ENCODE measurements around the gene LTB4R2. TPM values are rescaled to one million over a fixed set of nuclear protein-coding genes. Genes with fewer than 3 reads are reported as not detected.

The LTB4R2 gene
- total RNA-seq, 2 experiments from 2014 or later, result 9.6 to 12.0 TPM

DNA sequence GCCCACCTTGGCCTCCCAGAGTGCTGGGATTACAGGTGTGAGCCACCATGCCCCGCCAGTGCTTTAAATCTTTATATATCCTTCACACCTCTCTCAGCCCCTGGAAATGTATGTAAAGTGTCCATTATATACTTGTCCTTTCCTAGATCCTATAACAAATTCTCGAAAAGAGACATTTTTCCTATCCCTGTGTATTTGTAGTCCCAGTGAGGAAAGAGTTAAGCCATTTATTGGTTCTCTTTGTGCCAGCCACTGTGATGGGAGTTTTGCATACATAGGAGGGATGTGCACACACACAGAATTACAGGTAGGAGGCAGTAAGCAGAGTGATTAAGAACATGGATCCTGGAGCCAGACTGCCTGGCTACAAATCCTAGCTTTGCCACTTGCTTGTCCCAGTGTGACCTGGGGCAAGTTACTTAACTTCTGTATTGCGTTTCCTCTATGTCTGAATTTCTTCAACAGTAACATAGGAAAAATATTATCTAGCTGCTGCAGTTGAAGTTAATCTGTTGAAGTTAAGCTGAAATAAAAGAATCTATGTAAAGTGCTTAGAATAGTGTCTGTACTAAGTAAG, 36.4 kb upstream of the LTB4R2 start:
- ChIA-PET POLR2A (interaction anchor here (0.6 to 2.1 kb wide), 8 partner anchors 16 to 157 kb away, joined by 3 to 14 read pairs (median 5); partner anchors contain the start of genes DHRS1, NOP9 and TINF2), CTCF (interaction anchor here (0.7 to 3.8 kb wide), 13 partner anchors 9 to 222 kb away, joined by 3 to 26 read pairs (median 5); partner anchors contain the start of genes CARMIL3, CIDEB and TINF2)
- Mint-ChIP-seq H3K36me3 (ENCODE audit: low read depth) (peaks cover 17% of the 10 kb centered on the region), H3K27ac (peak overlapping the region; percentile 89), H3K4me1 (ENCODE audit: low read depth) (peaks cover 58% of the 10 kb centered on the region), H3K4me3 (peak overlapping the region; percentile 36), H3K9me3 (peaks cover 3% of the 10 kb centered on the region), H3K27me3 (no peaks in the 10 kb centered on the region)
- TF ChIP-seq, protein P1, sequence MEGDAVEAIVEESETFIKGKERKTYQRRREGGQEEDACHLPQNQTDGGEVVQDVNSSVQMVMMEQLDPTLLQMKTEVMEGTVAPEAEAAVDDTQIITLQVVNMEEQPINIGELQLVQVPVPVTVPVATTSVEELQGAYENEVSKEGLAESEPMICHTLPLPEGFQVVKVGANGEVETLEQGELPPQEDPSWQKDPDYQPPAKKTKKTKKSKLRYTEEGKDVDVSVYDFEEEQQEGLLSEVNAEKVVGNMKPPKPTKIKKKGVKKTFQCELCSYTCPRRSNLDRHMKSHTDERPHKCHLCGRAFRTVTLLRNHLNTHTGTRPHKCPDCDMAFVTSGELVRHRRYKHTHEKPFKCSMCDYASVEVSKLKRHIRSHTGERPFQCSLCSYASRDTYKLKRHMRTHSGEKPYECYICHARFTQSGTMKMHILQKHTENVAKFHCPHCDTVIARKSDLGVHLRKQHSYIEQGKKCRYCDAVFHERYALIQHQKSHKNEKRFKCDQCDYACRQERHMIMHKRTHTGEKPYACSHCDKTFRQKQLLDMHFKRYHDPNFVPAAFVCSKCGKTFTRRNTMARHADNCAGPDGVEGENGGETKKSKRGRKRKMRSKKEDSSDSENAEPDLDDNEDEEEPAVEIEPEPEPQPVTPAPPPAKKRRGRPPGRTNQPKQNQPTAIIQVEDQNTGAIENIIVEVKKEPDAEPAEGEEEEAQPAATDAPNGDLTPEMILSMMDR (IDR thresholded peaks at IDR 0.05), result no peak
- intact Hi-C loops (cut with micrococcal nuclease), result no loop called here
- DNase-seq (no peak), ATAC-seq (no peak)

DNA sequence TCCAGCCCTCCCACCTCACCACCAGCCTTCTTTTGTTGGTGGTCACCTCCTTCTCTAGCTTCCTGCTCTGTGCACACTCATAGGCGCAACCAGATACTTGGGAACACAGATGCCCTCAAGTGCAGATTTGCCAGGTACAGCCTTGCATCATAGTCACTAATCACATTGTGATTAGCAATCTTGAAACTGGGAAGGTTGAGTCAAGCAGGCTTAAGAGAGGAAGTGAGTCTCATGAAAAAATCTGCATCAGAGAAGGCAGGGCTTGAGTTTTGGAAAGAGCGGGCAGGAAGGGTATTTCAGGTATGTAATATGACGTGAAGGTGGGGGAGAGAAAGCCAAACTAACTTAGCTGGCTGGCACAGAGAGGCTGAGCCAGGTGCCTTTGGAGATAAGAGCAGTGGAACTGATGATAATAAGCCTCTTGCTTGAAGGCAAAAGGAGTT, 35.8 kb upstream of the LTB4R2 start:
- DNase-seq (peak; percentile 76), ATAC-seq (peak; percentile 56)
- Mint-ChIP-seq H3K9me3 (peaks cover 3% of the 10 kb centered on the region), H3K4me3 (peak overlapping the region; percentile 36), H3K36me3 (ENCODE audit: low read depth) (peaks cover 18% of the 10 kb centered on the region), H3K27me3 (no peaks in the 10 kb centered on the region), H3K27ac (peak overlapping the region; percentile 89), H3K4me1 (ENCODE audit: low read depth) (peaks cover 64% of the 10 kb centered on the region)
- TF ChIP-seq, protein P1 (IDR thresholded peaks at IDR 0.05), result no peak
- POLR2A ChIA-PET, result interaction anchor here (0.6 to 2.1 kb wide), 8 partner anchors 15 to 157 kb away, joined by 3 to 14 read pairs (median 5); partner anchors contain the start of genes DHRS1, NOP9 and TINF2
- CTCF ChIA-PET, result interaction anchor here (0.8 to 3.8 kb wide), 12 partner anchors 9 to 222 kb away, joined by 3 to 26 read pairs (median 4); partner anchors contain the start of genes CARMIL3, CIDEB and TINF2
- intact Hi-C loops (cut with micrococcal nuclease), result no loop called here

DNA sequence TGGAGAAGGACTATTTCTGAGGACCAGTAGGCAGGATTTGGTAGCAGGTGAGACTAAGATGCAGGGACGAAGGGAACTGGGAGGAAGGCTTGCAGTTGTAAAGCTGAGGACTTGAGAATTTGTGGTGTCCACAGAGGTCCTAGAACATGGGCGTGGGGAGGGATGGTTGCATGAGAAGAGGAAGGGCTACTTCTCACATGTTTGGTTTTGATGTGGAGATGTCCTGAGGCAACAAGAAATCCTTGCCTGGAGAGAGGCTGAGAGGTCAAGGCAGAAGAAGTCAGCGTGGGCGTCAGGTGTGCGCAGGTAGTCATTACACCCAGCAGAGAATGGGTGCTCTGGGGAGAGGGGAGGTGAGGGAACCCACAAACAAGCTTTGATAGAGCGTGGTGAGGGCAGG, 32.9 kb upstream of the LTB4R2 start:
- no peaks in the 10 kb centered on the region for H3K27me3 Mint-ChIP-seq
- intact Hi-C loops (cut with micrococcal nuclease), result no loop called here
- ChIA-PET POLR2A (interaction anchor here (0.5 to 2.2 kb wide), 3 partner anchors 8 to 1282 kb away, joined by 3 to 9 read pairs (median 5); no protein-coding TSS in a partner anchor), CTCF (interaction anchor here (1.6 to 8.1 kb wide), 6 partner anchors 14 to 63 kb away, joined by 5 to 85 read pairs (median 39); partner anchors contain the start of genes CHMP4A, CIDEB, DHRS1 and LTB4R)
- peak overlapping the region; percentile 13 for H3K27ac Mint-ChIP-seq
- H3K9me3 Mint-ChIP-seq, result peaks cover 3% of the 10 kb centered on the region
- ATAC-seq (no peak), DNase-seq (no peak)
- no peak overlapping the region for H3K4me3 Mint-ChIP-seq
- TF ChIP-seq, protein P1 (IDR thresholded peaks at IDR 0.05), result no peak
- peaks cover 67% of the 10 kb centered on the region for H3K4me1 Mint-ChIP-seq (ENCODE audit: low read depth)
- H3K36me3 Mint-ChIP-seq (ENCODE audit: low read depth), result peaks cover 15% of the 10 kb centered on the region

DNA sequence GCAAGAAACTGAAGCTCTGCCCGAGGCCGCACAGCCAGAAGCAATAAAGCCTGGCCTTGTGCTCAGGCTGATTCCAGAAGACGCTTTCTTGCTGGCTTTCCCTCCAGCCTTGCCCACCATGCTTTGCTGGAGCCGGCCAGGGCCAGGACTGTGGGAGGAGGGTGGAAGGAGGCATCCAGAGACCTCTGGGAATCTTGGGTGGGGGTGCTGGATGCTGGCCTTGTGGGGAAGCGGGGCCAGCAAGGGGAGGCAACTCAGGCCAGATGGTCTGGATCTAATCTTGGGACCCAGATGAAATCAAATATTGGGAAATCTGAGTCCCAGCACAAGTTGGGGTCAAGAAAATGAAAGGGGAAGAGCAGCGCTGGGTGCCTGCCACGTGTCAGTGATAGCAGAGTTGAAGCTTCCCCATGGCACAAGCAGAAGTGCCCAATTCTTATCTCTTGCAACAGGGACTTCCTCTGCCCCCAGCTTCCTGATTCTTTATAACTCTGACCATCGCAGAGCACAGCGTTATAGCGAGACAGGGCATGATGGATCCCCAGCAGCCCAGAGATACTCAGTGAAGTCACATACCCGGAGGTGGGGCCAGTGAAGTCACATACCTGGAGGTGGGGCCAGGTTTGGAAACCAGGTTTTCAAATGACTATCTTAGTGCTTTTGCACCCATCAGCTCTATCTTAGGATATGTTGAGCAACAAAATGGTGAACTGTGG, 32.2 kb upstream of the LTB4R2 start:
- TF ChIP-seq, protein P1 (IDR thresholded peaks at IDR 0.05), result no peak
- CTCF ChIA-PET, result interaction anchor here (0.9 to 8.1 kb wide), 8 partner anchors 13 to 64 kb away, joined by 3 to 85 read pairs (median 22); partner anchors contain the start of genes CHMP4A, CIDEB, DHRS1 and LTB4R
- ATAC-seq (no peak), DNase-seq (peak; percentile 49)
- no peak overlapping the region for H3K4me3 Mint-ChIP-seq
- intact Hi-C loops (cut with micrococcal nuclease), result no loop called here
- H3K27me3 Mint-ChIP-seq, result no peaks in the 10 kb centered on the region
- H3K4me1 Mint-ChIP-seq (ENCODE audit: low read depth), result peaks cover 60% of the 10 kb centered on the region
- peak overlapping the region; percentile 77 for H3K27ac Mint-ChIP-seq
- POLR2A ChIA-PET, result interaction anchor here (0.5 to 3.3 kb wide), 5 partner anchors 8 to 1283 kb away, joined by 3 to 14 read pairs (median 5); partner anchors contain the start of genes DHRS1 and NOP9
- H3K9me3 Mint-ChIP-seq, result peaks cover 3% of the 10 kb centered on the region
- H3K36me3 Mint-ChIP-seq (ENCODE audit: low read depth), result peaks cover 9% of the 10 kb centered on the region

Data from activated CD8-positive, alpha-beta T cell treated with anti-CD3 and anti-CD28 coated beads for 36 hours (primary cell).